K562 (cell line): Measurements from ENCODE around the gene WNT11. TPM values are rescaled to one million over a fixed set of nuclear protein-coding genes. Genes with fewer than 3 reads are reported as not detected.

Experiments used
- ATAC-seq: fragments of 200-7000 bp; cut with Tn5 transposase; 3 replicates; pipeline ENCODE4 v1.9.1; 2020; ENCODE audit warnings: moderate library complexity
- BruUV-seq: library from RNA; stranded (reverse); fragments of 400-500 nt; replicated peaks from 2 replicates; lab custom pipeline; 2021; lab: Mats Ljungman, UMichigan
- CTCF ChIA-PET: fragments of 300-600 bp; formaldehyde crosslinking; extraction: SDS; loops from one replicate; lab custom pipeline; 2021; ENCODE audit warnings: low intra/inter-chr PET ratio; lab: Yijun Ruan, JAX
- POLR2A ChIA-PET: fragments of 300-600, 350-650 bp; sonication (Branson Sonifier 250); formaldehyde crosslinking; extraction: SDS; loops from one replicate; lab custom pipeline; 2021; ENCODE audit warnings: antibody characterized with exemption, inconsistent platforms; lab: Yijun Ruan, JAX
- DNase-seq, 4 experiments: peaks; one replicate each; pipeline versions ENCODE4 v3.0.0 to v3.0.0-alpha.2; 2011 to 2018; ENCODE audit warnings: low spot score in 3 of 4, mixed read lengths in 3 of 4; ENCODE audit errors: extremely low read depth in 1 of 4
- FAIRE-seq: peaks from 2 replicates; lab custom pipeline; 2011; peaks lifted over from hg19 to GRCh38; lab: Jason Lieb, UNC
- H2AFZ ChIP-seq: 2 replicates; pipeline ENCODE4 v1.6.0; 2011; ENCODE audit warnings: low read depth, low read length, control low read depth, inconsistent platforms
- H3K27ac ChIP-seq: fragments of 200-600 bp; 3 replicates; pipeline ENCODE4 v1.8.0; 2011; ENCODE audit warnings: low read depth, mild to moderate bottlenecking, control low read depth, inconsistent platforms, low read length, moderate library complexity, mixed read lengths; ENCODE audit errors: extremely low read depth
- H3K27me3 ChIP-seq, 2 experiments: fragments of 300-600 bp in 1 of 2; 2 replicates in 1 of 2; 3 replicates in 1 of 2; pipeline versions ENCODE4 v1.6.0 to v1.8.0; 2011; ENCODE audit warnings: inconsistent platforms in 2 of 2, low read length in 2 of 2, mild to moderate bottlenecking in 1 of 2, mixed read lengths in 1 of 2, moderate library complexity in 1 of 2; ENCODE audit not compliant: control insufficient read depth in 2 of 2, insufficient read depth in 2 of 2
- H3K36me3 ChIP-seq: fragments of 300-600 bp; 3 replicates; pipeline ENCODE4 v1.8.0; 2011; ENCODE audit warnings: mild to moderate bottlenecking, low read length, inconsistent platforms; ENCODE audit not compliant: control insufficient read depth, insufficient read depth
- H3K4me1 ChIP-seq, 2 experiments: fragments of 200-600 bp in 1 of 2; replicated peaks in 1 of 2; 2 replicates in 1 of 2; 3 replicates in 1 of 2; pipeline versions ENCODE4 v1.5.1 to v1.8.0; 2011; ENCODE audit warnings: inconsistent platforms in 2 of 2, low read length in 2 of 2, mild to moderate bottlenecking in 1 of 2, mixed read lengths in 1 of 2, moderate library complexity in 1 of 2; ENCODE audit not compliant: control insufficient read depth in 2 of 2, insufficient read depth in 2 of 2
- H3K4me2 ChIP-seq: 2 replicates; pipeline ENCODE4 v1.6.1; 2011; ENCODE audit warnings: low read length, control low read depth, inconsistent platforms, mixed read lengths; ENCODE audit not compliant: insufficient read depth
- H3K4me3 ChIP-seq: fragments of 200-600 bp; sonication (generic), shearing (Covaris generic); 2 replicates; pipeline ENCODE4 v1.5.1; 2016; ENCODE audit warnings: control low read depth, inconsistent platforms
- H3K79me2 ChIP-seq: fragments of 200-600 bp; 3 replicates; pipeline ENCODE4 v1.8.0; 2011; ENCODE audit warnings: low read length, inconsistent platforms; ENCODE audit not compliant: control insufficient read depth, insufficient read depth
- H3K9ac ChIP-seq, 2 experiments: 2 replicates each; pipeline versions ENCODE4 v1.6.0 to v1.6.1; 2011; ENCODE audit warnings: low read depth in 2 of 2, low read length in 2 of 2, control low read depth in 1 of 2, inconsistent platforms in 1 of 2, mild to moderate bottlenecking in 1 of 2, mixed read lengths in 1 of 2; ENCODE audit not compliant: insufficient read depth in 1 of 2
- H3K9me1 ChIP-seq: one replicate; pipeline ENCODE4 v1.6.0; 2011; ENCODE audit warnings: inconsistent platforms, mild to moderate bottlenecking, low read length, moderate library complexity; ENCODE audit not compliant: control insufficient read depth, insufficient read depth
- H3K9me3 ChIP-seq: replicated peaks from 2 replicates; pipeline ENCODE4 v1.5.1; 2011; ENCODE audit warnings: low read depth, low read length, inconsistent platforms; ENCODE audit not compliant: control insufficient read depth, insufficient read depth
- H4K20me1 ChIP-seq: replicated peaks from 2 replicates; pipeline ENCODE4 v1.6.1; 2011; ENCODE audit warnings: low read length, inconsistent platforms, mixed read lengths; ENCODE audit not compliant: control insufficient read depth, insufficient read depth
- ELF4 ChIP-seq: fragments of 450-650 bp; formaldehyde crosslinking; IDR thresholded peaks from 2 replicates; pipeline ENCODE4 v1.4.0; 2022; ENCODE audit warnings: missing genetic modification characterization
- GTF2F1 ChIP-seq: IDR thresholded peaks from 2 replicates; pipeline ENCODE4 v1.6.1; 2011; ENCODE audit warnings: low read depth, low read length, improper control_type of control experiment
- HDAC8 ChIP-seq: fragments of 450-650 bp; IDR thresholded peaks from 2 replicates; pipeline ENCODE4 v1.6.1; 2016; ENCODE audit warnings: mild to moderate bottlenecking, missing genetic modification characterization, moderate library complexity, missing compliant biosample characterization
- HIVEP1 ChIP-seq: fragments of 250-450 bp; sonication (Bioruptor Pico); IDR thresholded peaks from 2 replicates; pipeline ENCODE4 v1.4.0; 2020; ENCODE audit warnings: mild to moderate bottlenecking
- KLF13 ChIP-seq: fragments of 450-650 bp; IDR thresholded peaks from 2 replicates; pipeline ENCODE4 v1.6.1; 2016; ENCODE audit warnings: missing genetic modification characterization, low read depth, mild to moderate bottlenecking, missing compliant biosample characterization, moderate library complexity, borderline replicate concordance
- LARP7 ChIP-seq: fragments of 450-650 bp; IDR thresholded peaks from 2 replicates; pipeline ENCODE4 v1.6.1; 2016
- MAFF ChIP-seq: IDR thresholded peaks from 2 replicates; pipeline ENCODE4 v1.6.1; 2012; ENCODE audit warnings: low read length, improper control_type of control experiment
- MEIS2 ChIP-seq: fragments of 450-650 bp; IDR thresholded peaks from 2 replicates; pipeline ENCODE4 v1.6.1; 2014; ENCODE audit warnings: mild to moderate bottlenecking; ENCODE audit not compliant: partially characterized antibody
- NCOR1 ChIP-seq: fragments of 450-650 bp; IDR thresholded peaks from 2 replicates; pipeline ENCODE4 v1.6.1; 2016; ENCODE audit warnings: mild to moderate bottlenecking, moderate library complexity
- NFIC ChIP-seq: fragments of 450-650 bp; IDR thresholded peaks from 2 replicates; pipeline ENCODE4 v1.6.1; 2017; ENCODE audit warnings: mild to moderate bottlenecking, inconsistent platforms
- SPI1 ChIP-seq: IDR thresholded peaks from 2 replicates; pipeline ENCODE4 v1.6.1; 2011; ENCODE audit warnings: low read depth, low read length, control low read depth, borderline replicate concordance
- ZBTB1 ChIP-seq: sonication (generic); formaldehyde crosslinking; IDR thresholded peaks from 2 replicates; pipeline ENCODE4 v1.8.1; 2023; ENCODE audit warnings: missing genetic modification reagents, low read depth, mild to moderate bottlenecking, borderline replicate concordance
- ZNF239 ChIP-seq: fragments of 250-450 bp; sonication (Bioruptor Pico); IDR thresholded peaks from 2 replicates; pipeline ENCODE4 v1.4.0; 2020; ENCODE audit warnings: mild to moderate bottlenecking
- WGBS: fragments of 100-300 bp; shearing (Covaris generic); methylation state at CpG from one replicate; pipeline ENCODE4 v1.1.6; 2016; ENCODE audit warnings: low coverage, mixed read lengths; ENCODE audit not compliant: insufficient coverage; ENCODE audit errors: missing lambda C conversion rate; 5-methylcytosine and 5-hydroxymethylcytosine counted together
- in situ Hi-C: fragments of 300-500 bp; cut with MboI; formaldehyde crosslinking; loops from 4 replicates; pipeline ENCODE4 v1.15.0; 2018; ENCODE audit warnings: inconsistent platforms, mixed read lengths
- intact Hi-C: fragments of 100-400 bp; cut with micrococcal nuclease; formaldehyde crosslinking; loops from 2 replicates; pipeline ENCODE4 v1.14.2; 2022
- polyA plus RNA-seq, 8 experiments: library from polyadenylated mRNA; depleted of rRNA in 4 of 8; stranded (reverse) in 5 of 8; unstranded in 3 of 8; fragments of >200 nt; fragmentation: Nextera tagmentation in 2 of 8; fragmentation: Illumina TruSeq in 1 of 8; extraction: Ambion mirVana in 2 of 8; extraction: Trizol in 1 of 8; gene quantifications; 2 replicates each; pipeline versions ENCODE4 v1.2.1 to v1.2.3, GENCODE V29; 2011 to 2014; ENCODE audit warnings: inconsistent platforms in 1 of 8, missing spikeins in 1 of 8
- total RNA-seq, 7 experiments: library from RNA; depleted of rRNA in 6 of 7; stranded (reverse); fragments of >200 nt in 6 of 7; fragmentation: Illumina TruSeq in 2 of 7; extraction: Trizol in 2 of 7; gene quantifications; 2 replicates each; pipeline versions ENCODE4 v1.2.1 to v1.2.3, GENCODE V29; 2011 to 2021; ENCODE audit warnings: low replicate concordance in 1 of 7
- TF ChIP-seq, protein P1 (sequence below), 2 experiments: IDR thresholded peaks; 2 replicates each; pipeline ENCODE4 v1.6.1; 2012; ENCODE audit warnings: improper control_type of control experiment in 2 of 2, low read depth in 2 of 2, low read length in 2 of 2, borderline replicate concordance in 1 of 2

Gene WNT11
- total and polyA plus RNA-seq, 9 of the 15 experiments (the other 6 are each of a cell fraction or from before 2014, with no cell fraction given): 0.03 to 0.20 (median 0.09) TPM; not detected in 4

DNA sequence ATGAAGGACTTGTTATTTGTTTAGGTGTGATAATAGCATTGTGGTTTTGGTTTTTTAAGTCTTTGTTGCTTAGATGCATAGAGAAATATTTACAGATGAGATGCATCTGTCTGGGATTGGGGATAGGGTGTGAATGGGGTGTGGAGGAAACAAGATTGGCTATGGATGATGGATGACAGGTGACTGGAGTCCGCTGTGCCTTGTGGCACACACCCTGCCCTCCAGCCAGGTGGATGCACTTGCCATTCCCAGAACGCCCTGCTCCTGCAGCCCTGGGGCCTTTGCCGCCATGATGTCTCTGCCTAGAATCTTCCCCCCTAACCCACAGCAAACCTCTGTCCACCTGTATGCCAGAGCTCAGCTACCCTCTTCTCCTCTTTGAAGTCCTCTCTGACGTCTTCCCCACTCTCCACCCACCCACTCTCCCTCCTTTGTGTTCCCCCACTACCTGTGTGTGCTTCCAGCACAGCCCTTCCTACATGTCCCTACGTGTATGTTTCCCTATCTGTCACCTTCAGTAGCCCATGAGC, 54.7 kb downstream of the WNT11 start:
- Histone ChIP-seq H3K27ac (no peak overlapping the region; the same call in 2 of the 3 replicates), H3K4me1 (peaks cover 12 to 16% of the 10 kb centered on the region in 2 experiments), H2AFZ (peak overlapping the region; percentile 97), H4K20me1 (no peaks in the 10 kb centered on the region), H3K36me3 (no peaks in the 10 kb centered on the region), H3K9ac (peak overlapping the region; percentile 33 to 89; a peak in 3 of 4 replicates), H3K9me3 (no peaks in the 10 kb centered on the region), H3K79me2 (no peaks in the 10 kb centered on the region), H3K4me2 (peak overlapping the region; percentile 83), H3K27me3 (peaks cover 0 to 4% of the 10 kb centered on the region in 2 experiments; a peak in 2 of 5 replicates), H3K4me3 (no peak overlapping the region), H3K9me1 (no peaks in the 10 kb centered on the region)
- CTCF ChIA-PET: interaction anchor here (0.5 to 2.6 kb wide), 5 partner anchors 155 to 604 kb away, joined by 3 to 30 read pairs (median 4); no protein-coding TSS in a partner anchor
- 23% methylated on average over 5 of the region's 5 CpGs for WGBS
- peak; percentile 6 for TF ChIP-seq MEIS2
- no peak for TF ChIP-seq MAFF
- intact Hi-C loops: loop anchor here (1.0 to 10.0 kb wide), 4 partner anchors 56 to 427 kb away; partner anchors contain the start of gene WNT11
- FAIRE-seq (no peak), ATAC-seq (peak; percentile 30; the same call in 2 of the 3 replicates), DNase-seq (peak in 1 of 4 experiments; percentile 12)
- in situ Hi-C loops: no loop called here
- no TSS peak for BruUV-seq
- POLR2A ChIA-PET: interaction anchor here (0.6 to 1.8 kb wide), 4 partner anchors 11 to 256 kb away, joined by 3 to 8 read pairs (median 4); no protein-coding TSS in a partner anchor

DNA sequence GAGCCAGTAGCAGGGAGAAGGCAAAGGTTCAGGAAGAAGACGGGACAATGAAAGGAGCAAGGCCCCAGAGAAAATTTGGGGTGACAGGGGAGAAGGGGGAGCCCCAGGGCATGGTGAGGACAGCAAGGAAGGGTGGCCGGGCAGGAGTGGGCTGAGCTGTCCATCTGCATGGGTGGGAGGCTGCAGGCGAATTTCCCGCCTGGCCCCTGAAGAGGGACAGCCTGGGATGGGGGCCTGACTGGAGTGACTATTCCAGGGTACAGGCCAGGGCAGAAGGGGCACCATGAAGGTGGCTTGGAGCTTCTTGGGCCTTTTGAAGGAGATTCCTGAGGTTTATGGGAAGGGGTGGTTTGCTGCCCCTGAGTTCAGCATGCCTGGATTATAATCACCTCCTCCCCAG, 56.2 kb downstream of the WNT11 start:
- H3K9me1 ChIP-seq: no peaks in the 10 kb centered on the region
- DNase-seq: no peak
- H3K9me3 ChIP-seq: no peaks in the 10 kb centered on the region
- H3K79me2 ChIP-seq: no peaks in the 10 kb centered on the region
- H3K4me1 ChIP-seq: peaks cover 12 to 16% of the 10 kb centered on the region in 2 experiments
- CTCF ChIA-PET: interaction anchor here (0.9 kb wide), 1 partner anchor 252 kb away, joined by 3 read pairs; no protein-coding TSS in a partner anchor
- in situ Hi-C loops (no loop called here), intact Hi-C loops (loop anchor here (5.0 to 10.0 kb wide), 2 partner anchors 57 to 425 kb away; partner anchors contain the start of gene WNT11)
- H3K9ac ChIP-seq: no peak overlapping the region
- POLR2A ChIA-PET: interaction anchor here (0.6 to 0.7 kb wide), 2 partner anchors 21 to 305 kb away, joined by 3 to 5 read pairs; no protein-coding TSS in a partner anchor
- no peak overlapping the region for H2AFZ ChIP-seq
- BruUV-seq: no TSS peak
- no peaks in the 10 kb centered on the region for H3K36me3 ChIP-seq
- 27% methylated on average over 4 of the region's 4 CpGs for WGBS
- no peaks in the 10 kb centered on the region; a peak in 2 of 5 replicates for H3K27me3 ChIP-seq
- H4K20me1 ChIP-seq: no peaks in the 10 kb centered on the region
- H3K27ac ChIP-seq: no peak overlapping the region
- no peak for FAIRE-seq
- ATAC-seq: no peak
- H3K4me3 ChIP-seq: no peak overlapping the region
- H3K4me2 ChIP-seq: no peak overlapping the region
- TF ChIP-seq SPI1: no peak
- no peak for TF ChIP-seq GTF2F1
- no peak for TF ChIP-seq NFIC
- no peak for TF ChIP-seq ZBTB1 (CRISPR knock-in tag)
- TF ChIP-seq NCOR1: no peak
- TF ChIP-seq ZNF239: no peak
- no peak for TF ChIP-seq HDAC8
- no peak for TF ChIP-seq KLF13
- no peak for TF ChIP-seq HIVEP1 (CRISPR knock-in tag)
- TF ChIP-seq, protein P1, sequence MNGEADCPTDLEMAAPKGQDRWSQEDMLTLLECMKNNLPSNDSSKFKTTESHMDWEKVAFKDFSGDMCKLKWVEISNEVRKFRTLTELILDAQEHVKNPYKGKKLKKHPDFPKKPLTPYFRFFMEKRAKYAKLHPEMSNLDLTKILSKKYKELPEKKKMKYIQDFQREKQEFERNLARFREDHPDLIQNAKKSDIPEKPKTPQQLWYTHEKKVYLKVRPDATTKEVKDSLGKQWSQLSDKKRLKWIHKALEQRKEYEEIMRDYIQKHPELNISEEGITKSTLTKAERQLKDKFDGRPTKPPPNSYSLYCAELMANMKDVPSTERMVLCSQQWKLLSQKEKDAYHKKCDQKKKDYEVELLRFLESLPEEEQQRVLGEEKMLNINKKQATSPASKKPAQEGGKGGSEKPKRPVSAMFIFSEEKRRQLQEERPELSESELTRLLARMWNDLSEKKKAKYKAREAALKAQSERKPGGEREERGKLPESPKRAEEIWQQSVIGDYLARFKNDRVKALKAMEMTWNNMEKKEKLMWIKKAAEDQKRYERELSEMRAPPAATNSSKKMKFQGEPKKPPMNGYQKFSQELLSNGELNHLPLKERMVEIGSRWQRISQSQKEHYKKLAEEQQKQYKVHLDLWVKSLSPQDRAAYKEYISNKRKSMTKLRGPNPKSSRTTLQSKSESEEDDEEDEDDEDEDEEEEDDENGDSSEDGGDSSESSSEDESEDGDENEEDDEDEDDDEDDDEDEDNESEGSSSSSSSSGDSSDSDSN (IDR thresholded peaks at IDR 0.05; ENCODE audit: borderline replicate concordance in 1 of 2, low read depth in 2 of 2, low read length in 2 of 2): no peak
- TF ChIP-seq ELF4 (CRISPR knock-in tag): no peak
- no peak for TF ChIP-seq LARP7
